ENCODE measurements around the gene FNIP1. TPM values are rescaled to one million over a fixed set of nuclear protein-coding genes. Genes with fewer than 3 reads are reported as not detected.
"Not testable (repeated sequence)": the region's sequence is repeated elsewhere in the genome, so short reads cannot be mapped to it uniquely, and the experiment has no call there.

Gene FNIP1
- 24.1 and 29.4 TPM in 2 replicates for total RNA-seq (2014; rRNA removed; shearing (Covaris generic))

- DNase-seq (ENCODE audit: low spot score): peak; percentile 99
These were observed at the start of gene FNIP1 for GRCh38 chr5:131796793-131797693. TSS of gene FNIP1 (minus strand) at chr5:131797017. CDS start at chr5:131796921, 96 bp downstream.

- no peak for DNase-seq (ENCODE audit: low spot score)
These were observed 49.7 kb upstream of the FNIP1 start for GRCh38 chr5:131846536-131846935.

- no peak for DNase-seq (ENCODE audit: low spot score)
These were observed 49.0 kb upstream of the FNIP1 start for GRCh38 chr5:131845828-131846227.

GRCh38 chr5:131842971-131843370 is 46.2 kb upstream of the FNIP1 start:
- not testable (repeated sequence) for DNase-seq (ENCODE audit: low spot score)

- DNase-seq (ENCODE audit: low spot score): not testable (repeated sequence)
These were observed 35.9 kb upstream of the FNIP1 start for GRCh38 chr5:131832702-131833101.

GRCh38 chr5:131825404-131826013 is 28.7 kb upstream of the FNIP1 start:
- no peak for DNase-seq (ENCODE audit: low spot score)

- no peak for DNase-seq (ENCODE audit: low spot score)
These were observed 27.8 kb upstream of the FNIP1 start for GRCh38 chr5:131824631-131825030.

- no peak for DNase-seq (ENCODE audit: low spot score)
These were observed 24.4 kb upstream of the FNIP1 start for GRCh38 chr5:131821221-131821620.

- DNase-seq (ENCODE audit: low spot score): no peak
These were observed 21.3 kb upstream of the FNIP1 start for GRCh38 chr5:131818001-131818724.

- peak; percentile 81 for DNase-seq (ENCODE audit: low spot score)
These were observed 18.2 kb upstream of the FNIP1 start for GRCh38 chr5:131814990-131815389.

GRCh38 chr5:131812371-131813160 is 15.7 kb upstream of the FNIP1 start:
- no peak for DNase-seq (ENCODE audit: low spot score)

- DNase-seq (ENCODE audit: low spot score): no peak
These were observed 13.9 kb upstream of the FNIP1 start for GRCh38 chr5:131810510-131811249.

GRCh38 chr5:131795879-131796792 is 681 bp downstream of the FNIP1 start:
- peak; percentile 26 for DNase-seq (ENCODE audit: low spot score)

- no peak for DNase-seq (ENCODE audit: low spot score)
These were observed 1.6 kb downstream of the FNIP1 start for GRCh38 chr5:131795228-131795627.

GRCh38 chr5:131794586-131794985 is 2.2 kb downstream of the FNIP1 start:
- no peak for DNase-seq (ENCODE audit: low spot score)

GRCh38 chr5:131792896-131793295 is 3.9 kb downstream of the FNIP1 start:
- DNase-seq (ENCODE audit: low spot score): no peak

GRCh38 chr5:131791866-131792265 is 5.0 kb downstream of the FNIP1 start:
- DNase-seq (ENCODE audit: low spot score): no peak

GRCh38 chr5:131790550-131790949 is 6.3 kb downstream of the FNIP1 start:
- no peak for DNase-seq (ENCODE audit: low spot score)

- no peak for DNase-seq (ENCODE audit: low spot score)
These were observed 7.1 kb downstream of the FNIP1 start for GRCh38 chr5:131789765-131790164.

GRCh38 chr5:131787736-131788135 is 9.1 kb downstream of the FNIP1 start:
- no peak for DNase-seq (ENCODE audit: low spot score)
